ENCODE data around the gene CYB5R2.

DNA sequence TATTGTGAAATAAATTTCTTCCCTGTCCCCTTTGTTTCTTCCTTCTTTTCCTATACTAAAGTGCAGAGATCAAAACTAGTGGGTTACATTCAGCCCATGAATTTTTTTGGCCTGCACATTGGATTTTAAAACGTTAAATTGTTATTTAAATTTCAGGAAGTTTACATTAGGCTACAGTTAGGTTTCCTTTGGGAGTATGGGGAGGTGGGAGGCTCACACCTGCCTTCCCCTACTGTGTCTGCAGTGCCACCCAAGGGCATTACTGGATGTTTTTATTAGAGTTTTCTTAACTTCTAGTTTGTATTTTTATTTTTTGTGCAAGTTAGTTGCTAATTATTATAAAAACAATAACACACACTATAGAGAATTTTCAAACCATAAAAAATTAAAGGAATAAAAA, 51.7 kb downstream of the CYB5R2 start:
- no peak for TF ChIP-seq EZH2 (IDR thresholded peaks at IDR 0.05)
- no peak for TF ChIP-seq POLR2AphosphoS5 (IDR thresholded peaks at IDR 0.05; ENCODE audit: borderline replicate concordance, low read depth, low read length)
- no peak for TF ChIP-seq FOXP2 (optimal IDR thresholded peaks at IDR 0.05; ENCODE audit: control extremely low read depth, extremely low read length, insufficient read depth)
